Heart left ventricle (tissue), 16 donors: Measurements from ENCODE around the gene HOXA2. TPM values are rescaled to one million over a fixed set of nuclear protein-coding genes. Genes with fewer than 3 reads are reported as not detected.

Experiments used
- ATAC-seq, 4 donors: fragments of 200-7000 bp; cut with Tn5 transposase; one replicate each; pipeline ENCODE4 v1.9.1; 2020 to 2022; ENCODE audit warnings: moderate library complexity in 4 of 4, mild to moderate bottlenecking in 3 of 4, moderate number of reproducible peaks in 1 of 4
- DNase-seq, 5 donors: peaks; one replicate each; pipeline ENCODE4 v3.0.0-alpha.2; 2020
- H3K27ac ChIP-seq, 12 donors: fragments of 200-600 bp; sonication (generic) in 4 of 12; one replicate each; pipeline versions ENCODE4 v1.5.0 to v1.8.0; 2016 to 2022; ENCODE audit warnings: mild to moderate bottlenecking in 2 of 12
- H3K27me3 ChIP-seq, 9 donors: fragments of 200-600 bp; sonication (generic) in 2 of 9; one replicate each; pipeline versions ENCODE4 v1.5.1 to v1.8.0; 2016 to 2022; ENCODE audit warnings: mild to moderate bottlenecking in 3 of 9
- H3K36me3 ChIP-seq, 9 donors: fragments of 200-600 bp; sonication (generic) in 2 of 9; one replicate each; pipeline versions ENCODE4 v1.5.0 to v1.8.0; 2018 to 2022; ENCODE audit warnings: mild to moderate bottlenecking in 2 of 9
- H3K4me1 ChIP-seq, 12 donors: fragments of 200-600 bp; sonication (generic) in 4 of 12; one replicate each; pipeline versions ENCODE4 v1.5.0 to v1.8.0; 2016 to 2022; ENCODE audit warnings: mild to moderate bottlenecking in 3 of 12
- H3K4me3 ChIP-seq, 12 donors: fragments of 200-600 bp; sonication (generic) in 4 of 12; one replicate each; pipeline versions ENCODE4 v1.5.0 to v1.8.0; 2017 to 2022; ENCODE audit warnings: mild to moderate bottlenecking in 9 of 12, moderate library complexity in 4 of 12
- H3K9me3 ChIP-seq, 12 donors: fragments of 200-600 bp; sonication (generic) in 4 of 12; one replicate each; pipeline versions ENCODE4 v1.5.0 to v1.8.0; 2016 to 2022; ENCODE audit warnings: mild to moderate bottlenecking in 1 of 12
- POLR2A ChIP-seq, 2 donors: fragments of 450-650 bp; IDR thresholded peaks; one replicate each; pipeline ENCODE4 v1.6.1; 2017; ENCODE audit warnings: antibody characterized with exemption in 2 of 2, mild to moderate bottlenecking in 2 of 2, moderate library complexity in 2 of 2
- WGBS, 4 donors: extraction: QIAGEN DNeasy Blood & Tissue Kit in 2 of 4; methylation state at CpG; one replicate each; pipeline versions ENCODE4 v1.1.5 to v1.1.7; 2013 to 2018; 5-methylcytosine and 5-hydroxymethylcytosine counted together
- intact Hi-C, 10 donors: fragments of 100-400 bp; cut with DNase I; formaldehyde crosslinking; loops; one replicate each; pipeline versions ENCODE4 v1.11.1 to v1.14.2; 2022
- polyA plus RNA-seq, 2 donors: library from polyadenylated mRNA; stranded (reverse); fragments of 200-250 nt; gene quantifications; one replicate each; pipeline ENCODE4 v1.2.3, GENCODE V29; 2013
- total RNA-seq, 9 donors: library from RNA; depleted of rRNA in 2 of 9; stranded (reverse); fragments of >200 nt in 2 of 9; fragmentation: NEBNext Ultra II Directional in 3 of 9; extraction: Animal tissue kit (Norgen Biotek cat#: 25700) in 3 of 9; gene quantifications; one replicate each; pipeline versions ENCODE4 v1.1.0 to v1.2.4, GENCODE V29; 2016 to 2023
- TF ChIP-seq, protein P1 (sequence below), 12 donors: fragments of 200-600 bp; sonication (generic) in 4 of 12; IDR thresholded peaks; one replicate each; pipeline versions ENCODE4 v1.5.0 to v1.8.0; 2018 to 2022; ENCODE audit warnings: antibody characterized with exemption in 12 of 12, mild to moderate bottlenecking in 5 of 12
- donor health status: ischemic (EF 13 %, LVEDD 7.1; RV severe dilation, severe dysfunction).
- donor health status: healthy with polysubstance abuse.
- donor health status: DM: no; HTN: yes; CAD: no.
- donor health status: DM: no; HTN: no; CAD: no.
- donor health status: ischemic (EF 25% LVEDD 6.9; RV normal size, moderate dysfunction).
- donor health status: ischemic (EF 25% LVEDD 5.7; RV mildly dilated, moderate dysfunction).
- donor health status: healthy.
- donor health status: DM: yes; HTN: yes; CAD: no.
- donor health status: ischemic (EF 35%, LVEDD 5.7; RV mildly dilated, moderate dysfunction).
- donor health status: nonischemic (EF 11% LVEDD 7.7; RV severe dilation, severe dysfunction).
- donor health status: DM: yes; HTN: yes; CAD: no.
- donor health status: PGD.
- donor health status: ischemic (EF 29% LVEDD 5.4; RV normal size, mild dysfunction).
- donor health status: nonischemic (EF 23%, LVEDD 6.1; RV moderate dilation, normal function).

HOXA2 gene
- total and polyA plus RNA-seq, 11 donors: 0.03 to 0.57 (median 0.14) TPM; not detected in 8

- peak overlapping the region in 10 of 12 donors; percentile 2 to 51 (median 26) for H3K4me3 ChIP-seq
- H3K27ac ChIP-seq: peak overlapping the region in 9 of 12 donors; percentile 2 to 93 (median 67)
- H3K9me3 ChIP-seq: no peaks in the 10 kb centered on the region
- ATAC-seq: peak in 1 of 4 donors; percentile 20
- intact Hi-C loops: no loop called here
- H3K36me3 ChIP-seq: no peaks in the 10 kb centered on the region
- DNase-seq: no peak
- TF ChIP-seq, protein P1, sequence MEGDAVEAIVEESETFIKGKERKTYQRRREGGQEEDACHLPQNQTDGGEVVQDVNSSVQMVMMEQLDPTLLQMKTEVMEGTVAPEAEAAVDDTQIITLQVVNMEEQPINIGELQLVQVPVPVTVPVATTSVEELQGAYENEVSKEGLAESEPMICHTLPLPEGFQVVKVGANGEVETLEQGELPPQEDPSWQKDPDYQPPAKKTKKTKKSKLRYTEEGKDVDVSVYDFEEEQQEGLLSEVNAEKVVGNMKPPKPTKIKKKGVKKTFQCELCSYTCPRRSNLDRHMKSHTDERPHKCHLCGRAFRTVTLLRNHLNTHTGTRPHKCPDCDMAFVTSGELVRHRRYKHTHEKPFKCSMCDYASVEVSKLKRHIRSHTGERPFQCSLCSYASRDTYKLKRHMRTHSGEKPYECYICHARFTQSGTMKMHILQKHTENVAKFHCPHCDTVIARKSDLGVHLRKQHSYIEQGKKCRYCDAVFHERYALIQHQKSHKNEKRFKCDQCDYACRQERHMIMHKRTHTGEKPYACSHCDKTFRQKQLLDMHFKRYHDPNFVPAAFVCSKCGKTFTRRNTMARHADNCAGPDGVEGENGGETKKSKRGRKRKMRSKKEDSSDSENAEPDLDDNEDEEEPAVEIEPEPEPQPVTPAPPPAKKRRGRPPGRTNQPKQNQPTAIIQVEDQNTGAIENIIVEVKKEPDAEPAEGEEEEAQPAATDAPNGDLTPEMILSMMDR (IDR thresholded peaks at IDR 0.05): no peak
- H3K27me3 ChIP-seq: peaks cover 63 to 100% (median 97%) of the 10 kb centered on the region in 9 donors
- WGBS, 4 donors: 4 to 16% (median 12%) methylated on average over 13 to 44 of the region's 44 CpGs
- peaks cover 0 to 38% (median 8%) of the 10 kb centered on the region in 12 donors for H3K4me1 ChIP-seq
Measured at GRCh38 chr7:27106181-27106900, 3.9 kb upstream of the HOXA2 start.

DNA sequence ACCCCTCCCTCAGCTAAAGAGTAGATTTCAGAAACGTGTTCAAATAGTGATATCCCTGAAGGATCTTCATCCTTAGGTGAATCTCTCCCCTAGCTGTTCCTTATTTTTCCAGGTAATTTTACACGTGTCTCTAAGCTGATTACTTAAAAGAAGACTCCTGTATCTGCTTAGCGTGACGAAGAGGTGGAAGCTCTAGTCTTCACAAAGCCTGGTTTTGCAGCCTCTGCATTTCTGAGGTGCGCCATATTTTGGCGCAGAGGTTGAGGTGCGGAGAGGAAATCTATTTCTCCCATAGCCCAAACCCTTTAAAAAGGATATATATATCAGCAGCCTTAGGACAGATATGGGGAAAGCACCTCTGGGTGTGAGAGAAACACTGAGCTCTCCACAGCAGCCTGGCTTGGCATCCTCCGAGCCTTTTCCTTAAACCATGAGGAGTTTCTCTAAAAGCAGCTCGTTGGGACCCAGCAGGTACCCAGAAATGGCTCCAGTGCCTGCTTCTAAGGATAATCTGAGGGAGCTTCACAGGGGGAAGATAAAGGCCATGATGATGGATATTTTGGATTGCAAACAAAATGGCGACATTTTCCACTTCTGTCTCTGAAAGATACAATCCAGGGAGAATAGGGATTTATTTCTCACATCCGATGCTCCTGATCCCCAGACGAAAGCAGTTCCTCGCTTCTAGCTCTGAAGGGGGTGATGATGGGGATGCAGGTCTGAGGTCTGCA, 3.0 kb upstream of the HOXA2 start:
- 18 to 42% (median 29%) methylated on average over 13 of the region's 13 CpGs for WGBS, 4 donors
- H3K27me3 ChIP-seq: peaks cover 59 to 100% (median 98%) of the 10 kb centered on the region in 9 donors
- TF ChIP-seq, protein P1 (IDR thresholded peaks at IDR 0.05): no peak
- TF ChIP-seq POLR2A (IDR thresholded peaks at IDR 0.05): no peak
- H3K27ac ChIP-seq: peak overlapping the region in 3 of 12 donors; percentile 81 to 93 (median 85)
- intact Hi-C loops: no loop called here
- no peak for ATAC-seq
- no peaks in the 10 kb centered on the region for H3K9me3 ChIP-seq
- H3K4me3 ChIP-seq: no peak overlapping the region
- no peak for DNase-seq
- H3K4me1 ChIP-seq: peaks cover 0 to 32% (median 9%) of the 10 kb centered on the region in 12 donors
- no peaks in the 10 kb centered on the region for H3K36me3 ChIP-seq

GRCh38 chr7:27104341-27105058, 2.0 kb upstream of the HOXA2 start:
- TF ChIP-seq, protein P1 (IDR thresholded peaks at IDR 0.05): no peak
- no peak for TF ChIP-seq POLR2A (IDR thresholded peaks at IDR 0.05)
- Histone ChIP-seq H3K4me3 (peak overlapping the region in 2 of 12 donors; percentile 43), H3K27me3 (peaks cover 58 to 100% (median 97%) of the 10 kb centered on the region in 9 donors), H3K9me3 (no peaks in the 10 kb centered on the region), H3K27ac (peak overlapping the region in 3 of 12 donors; percentile 60 to 93 (median 60)), H3K4me1 (peaks cover 0 to 29% (median 8%) of the 10 kb centered on the region in 12 donors), H3K36me3 (no peaks in the 10 kb centered on the region)
- DNase-seq: no peak
- WGBS, 4 donors: 12 to 23% (median 20%) methylated on average over 13 of the region's 13 CpGs
- intact Hi-C loops: no loop called here
- no peak for ATAC-seq
